RWPE2 (cell line): Measurements from ENCODE around the gene CLN6.
"Not testable (repeated sequence)": the region's sequence is repeated elsewhere in the genome, so short reads cannot be mapped to it uniquely, and the experiment has no call there.

ENCODE experiments used
- ATAC-seq: fragments of 200-7000 bp; cut with Tn5 transposase; 3 replicates; pipeline ENCODE4 v1.9.1; 2021; ENCODE audit warnings: low read depth
- DNase-seq: peaks from one replicate; pipeline ENCODE4 v3.0.0-alpha.2; 2020; ENCODE audit warnings: low spot score
- H3K27ac ChIP-seq: fragments of 450-650 bp; 2 replicates; pipeline ENCODE4 v1.5.1; 2017; ENCODE audit warnings: mild to moderate bottlenecking; ENCODE audit not compliant: poor library complexity, severe bottlenecking
- H3K27me3 ChIP-seq: fragments of 250-450 bp; sonication (Bioruptor Pico); 2 replicates; pipeline ENCODE4 v1.5.1; 2021; ENCODE audit warnings: mild to moderate bottlenecking, moderate library complexity; ENCODE audit not compliant: insufficient read depth, poor library complexity, severe bottlenecking
- H3K36me3 ChIP-seq: fragments of 250-450 bp; sonication (Bioruptor Pico); 2 replicates; pipeline ENCODE4 v1.5.1; 2020; ENCODE audit warnings: low read depth, mild to moderate bottlenecking, moderate library complexity
- H3K4me1 ChIP-seq: fragments of 250-450 bp; sonication (Bioruptor Pico); 2 replicates; pipeline ENCODE4 v1.5.1; 2021; ENCODE audit warnings: mild to moderate bottlenecking, moderate library complexity; ENCODE audit not compliant: insufficient read depth, poor library complexity, severe bottlenecking
- H3K4me3 ChIP-seq: fragments of 250-450 bp; sonication (Bioruptor Pico); 2 replicates; pipeline ENCODE4 v1.5.1; 2021; ENCODE audit warnings: mild to moderate bottlenecking, moderate library complexity; ENCODE audit not compliant: severe bottlenecking
- H3K9me3 ChIP-seq: fragments of 250-450 bp; sonication (Bioruptor Pico); 2 replicates; pipeline ENCODE4 v1.5.1; 2021; ENCODE audit warnings: mild to moderate bottlenecking, moderate library complexity; ENCODE audit not compliant: severe bottlenecking
- CTCF ChIP-seq: fragments of 450-650 bp; IDR thresholded peaks from one replicate; pipeline ENCODE4 v1.5.1; 2017; ENCODE audit warnings: mild to moderate bottlenecking, moderate library complexity; ENCODE audit not compliant: poor library complexity, severe bottlenecking

Gene CLN6

GRCh38 chr15:68228971-68229385 is 550 bp downstream of the CLN6 start:
- H3K9me3 ChIP-seq = no peaks in the 10 kb centered on the region
- H3K4me1 ChIP-seq = no peaks in the 10 kb centered on the region
- 0 out of 2 replicates have a peak, but pooled peaks cover 3% of the 10 kb centered on the region for H3K36me3 ChIP-seq
- H3K27ac ChIP-seq = peak overlapping the region; percentile 53
- no peaks in the 10 kb centered on the region for H3K27me3 ChIP-seq
- DNase-seq (peak; percentile 67), ATAC-seq (peak; percentile 8; the same call in 2 of the 3 replicates)
- TF ChIP-seq CTCF = no peak
- H3K4me3 ChIP-seq = peak overlapping the region; percentile 80

- ATAC-seq (peak; percentile 1; the same call in 2 of the 3 replicates), DNase-seq (peak; percentile 38)
- H3K9me3 ChIP-seq = no peaks in the 10 kb centered on the region
- peak overlapping the region; percentile 53 for H3K27ac ChIP-seq
- H3K36me3 ChIP-seq = 0 out of 2 replicates have a peak, but pooled peaks cover 3% of the 10 kb centered on the region
- TF ChIP-seq CTCF = no peak
- H3K4me3 ChIP-seq = peak overlapping the region; percentile 80
- no peaks in the 10 kb centered on the region for H3K27me3 ChIP-seq
- H3K4me1 ChIP-seq = no peaks in the 10 kb centered on the region
These were observed 1.2 kb downstream of the CLN6 start for GRCh38 chr15:68228143-68228970.

GRCh38 chr15:68227643-68228142 is 1.8 kb downstream of the CLN6 start:
- Histone ChIP-seq H3K9me3 (no peaks in the 10 kb centered on the region), H3K4me3 (peak overlapping the region; percentile 80), H3K27ac (no peak overlapping the region), H3K4me1 (no peaks in the 10 kb centered on the region), H3K27me3 (no peaks in the 10 kb centered on the region), H3K36me3 (0 out of 2 replicates have a peak, but pooled peaks cover 3% of the 10 kb centered on the region)
- TF ChIP-seq CTCF = no peak
- no peak for ATAC-seq
- DNase-seq = peak; percentile 43

DNA sequence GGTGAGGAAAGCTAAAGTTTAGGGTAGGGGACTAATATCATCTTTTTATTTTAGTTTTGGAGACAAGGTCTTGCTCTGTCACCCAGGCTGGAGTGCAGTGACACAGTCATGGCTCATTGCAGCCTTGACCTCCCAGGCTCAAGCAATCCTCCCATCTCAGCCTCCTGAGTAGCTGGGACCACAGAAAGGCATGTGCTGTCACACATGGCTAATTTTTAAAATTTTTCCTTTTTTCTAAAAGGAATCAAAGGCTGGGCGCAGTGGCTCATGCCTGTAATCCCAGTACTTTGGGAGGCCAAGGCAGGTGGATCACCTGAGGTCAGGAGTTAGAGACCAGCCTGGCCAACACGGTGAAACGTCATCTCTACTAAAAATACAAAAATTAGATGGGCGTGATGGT is 4.1 kb downstream of the CLN6 start:
- H3K36me3 ChIP-seq, H3K27me3 ChIP-seq, DNase-seq, H3K4me1 ChIP-seq, ATAC-seq, H3K27ac ChIP-seq, H3K4me3 ChIP-seq, H3K9me3 ChIP-seq: not testable (repeated sequence)

GRCh38 chr15:68224546-68225250 is 4.8 kb downstream of the CLN6 start:
- DNase-seq = peak; percentile 40
- H3K27ac ChIP-seq = no peak overlapping the region

More at GRCh38 chr15:68224546-68225250, 4.8 kb downstream of the CLN6 start:
- H3K36me3 ChIP-seq = 0 out of 2 replicates have a peak, but pooled peaks cover 3% of the 10 kb centered on the region
- H3K27me3 ChIP-seq = no peaks in the 10 kb centered on the region
- ATAC-seq = no peak
- H3K4me3 ChIP-seq = no peak overlapping the region
- H3K4me1 ChIP-seq = no peaks in the 10 kb centered on the region
- TF ChIP-seq CTCF = no peak
- H3K9me3 ChIP-seq = no peaks in the 10 kb centered on the region
